IMR-90 (cell line): ENCODE measurements around the gene MCL1. TPM values are rescaled to one million over a fixed set of nuclear protein-coding genes. Genes with fewer than 3 reads are reported as not detected.

Experiments used
- ATAC-seq: fragments of 200-7000 bp; cut with Tn5 transposase; 2 replicates; pipeline ENCODE4 v1.9.1; 2020; ENCODE audit warnings: low read depth, mild to moderate bottlenecking, moderate library complexity
- BruUV-seq: library from RNA; stranded (reverse); fragments of 400-500 nt; replicated peaks from 2 replicates; lab custom pipeline; 2021; lab: Mats Ljungman, UMichigan
- CTCF ChIA-PET: fragments of 300-600 bp; formaldehyde crosslinking; extraction: SDS; loops from one replicate; lab custom pipeline; 2021; ENCODE audit warnings: antibody characterized with exemption; lab: Yijun Ruan, JAX
- POLR2A ChIA-PET: fragments of 300-600 bp; sonication (Branson Sonifier 250); formaldehyde crosslinking; loops from one replicate; lab custom pipeline; 2022; ENCODE audit warnings: antibody characterized with exemption; ENCODE audit not compliant: unreplicated experiment; lab: Charles Lee
- DNase-seq: peaks from one replicate; pipeline ENCODE4 v3.0.0; 2013
- H2AFZ ChIP-seq: replicated peaks from 2 replicates; pipeline ENCODE3; 2013; ENCODE audit warnings: low read length, mild to moderate bottlenecking; ENCODE audit not compliant: poor library complexity
- H2AK5ac ChIP-seq: 2 replicates; pipeline ENCODE4 v1.6.1; 2013; ENCODE audit warnings: low read depth, low read length, inconsistent platforms
- H2AK9ac ChIP-seq: replicated peaks from 2 replicates; pipeline ENCODE3; 2013; ENCODE audit warnings: mild to moderate bottlenecking, low read depth, low read length, moderate library complexity; ENCODE audit not compliant: poor library complexity
- H2BK120ac ChIP-seq: 2 replicates; pipeline ENCODE4 v1.6.1; 2013; ENCODE audit warnings: low read depth, low read length, inconsistent platforms
- H2BK15ac ChIP-seq: 3 replicates; pipeline ENCODE4 v1.6.1; 2013; ENCODE audit warnings: low read depth, low read length, inconsistent platforms
- H2BK20ac ChIP-seq: 2 replicates; pipeline ENCODE4 v1.6.1; 2013; ENCODE audit warnings: low read depth, mild to moderate bottlenecking, inconsistent platforms, low read length, moderate library complexity
- H2BK5ac ChIP-seq: 2 replicates; pipeline ENCODE4 v1.6.1; 2013; ENCODE audit warnings: mild to moderate bottlenecking, low read depth, low read length, inconsistent platforms; ENCODE audit not compliant: poor library complexity, severe bottlenecking
- H3K14ac ChIP-seq: replicated peaks from 2 replicates; pipeline ENCODE4 v1.6.1; 2013; ENCODE audit warnings: low read depth, low read length, inconsistent platforms
- H3K18ac ChIP-seq: 2 replicates; pipeline ENCODE4 v1.6.1; 2013; ENCODE audit warnings: low read depth, low read length, control low read depth
- H3K23ac ChIP-seq: 2 replicates; pipeline ENCODE4 v1.6.1; 2013; ENCODE audit warnings: low read depth, low read length, inconsistent platforms
- H3K27ac ChIP-seq: 2 replicates; pipeline ENCODE4 v1.5.1; 2013; ENCODE audit warnings: mild to moderate bottlenecking, control low read depth, low read length; ENCODE audit not compliant: insufficient read depth
- H3K27me3 ChIP-seq: 2 replicates; pipeline ENCODE4 v1.6.1; 2013; ENCODE audit warnings: low read length; ENCODE audit not compliant: control insufficient read depth, insufficient read depth
- H3K36me3 ChIP-seq: 2 replicates; pipeline ENCODE4 v1.6.1; 2013; ENCODE audit warnings: low read length, mixed read lengths; ENCODE audit not compliant: control insufficient read depth, insufficient read depth
- H3K4ac ChIP-seq: 2 replicates; pipeline ENCODE4 v1.6.1; 2013; ENCODE audit warnings: low read depth, low read length, inconsistent platforms
- H3K4me1 ChIP-seq: 2 replicates; pipeline ENCODE4 v1.6.1; 2013; ENCODE audit warnings: low read length, mixed read lengths; ENCODE audit not compliant: control insufficient read depth, insufficient read depth
- H3K4me2 ChIP-seq: 2 replicates; pipeline ENCODE4 v1.6.1; 2013; ENCODE audit warnings: low read depth, mild to moderate bottlenecking, control low read depth, low read length, moderate library complexity
- H3K4me3 ChIP-seq: 2 replicates; pipeline ENCODE4 v1.5.1; 2013; ENCODE audit warnings: low read depth, mild to moderate bottlenecking, control low read depth, low read length, moderate library complexity; ENCODE audit not compliant: insufficient read depth
- H3K56ac ChIP-seq: 2 replicates; pipeline ENCODE4 v1.6.1; 2013; ENCODE audit warnings: low read length, inconsistent platforms; ENCODE audit not compliant: insufficient read depth; ENCODE audit errors: extremely low read depth
- H3K79me1 ChIP-seq, 2 experiments: 2 replicates each; pipeline ENCODE4 v1.6.1; 2013; ENCODE audit warnings: low read length in 2 of 2, inconsistent platforms in 1 of 2, low read depth in 1 of 2
- H3K9ac ChIP-seq: 2 replicates; pipeline ENCODE4 v1.6.1; 2013; ENCODE audit warnings: low read depth, low read length, control low read depth
- H3K9me1 ChIP-seq: 2 replicates; pipeline ENCODE4 v1.6.1; 2013; ENCODE audit warnings: low read length, inconsistent platforms; ENCODE audit not compliant: insufficient read depth
- H3K9me3 ChIP-seq: 2 replicates; pipeline ENCODE4 v1.6.1; 2013; ENCODE audit warnings: low read length; ENCODE audit not compliant: control insufficient read depth, insufficient read depth
- H4K20me1 ChIP-seq: 2 replicates; pipeline ENCODE4 v1.6.1; 2013; ENCODE audit warnings: low read length, inconsistent platforms; ENCODE audit not compliant: insufficient read depth
- H4K5ac ChIP-seq: 2 replicates; pipeline ENCODE4 v1.6.1; 2013; ENCODE audit warnings: mild to moderate bottlenecking, low read depth, low read length, control low read depth
- H4K8ac ChIP-seq, 2 experiments: 2 replicates each; pipeline ENCODE4 v1.6.1; 2013; ENCODE audit warnings: low read depth in 2 of 2, low read length in 2 of 2, control low read depth in 1 of 2, inconsistent platforms in 1 of 2
- H4K91ac ChIP-seq: 2 replicates; pipeline ENCODE4 v1.6.1; 2013; ENCODE audit warnings: low read depth, low read length, inconsistent platforms; ENCODE audit not compliant: insufficient read depth
- BHLHE40 ChIP-seq: fragments of 150-350 bp; IDR thresholded peaks from 2 replicates; pipeline ENCODE4 v1.6.1; 2016; ENCODE audit warnings: mild to moderate bottlenecking, low read depth, low read length
- CEBPB ChIP-seq: IDR thresholded peaks from 2 replicates; pipeline ENCODE4 v1.6.1; 2012; ENCODE audit warnings: low read depth, low read length, improper control_type of control experiment
- CHD1 ChIP-seq: IDR thresholded peaks from 2 replicates; pipeline ENCODE4 v1.6.1; 2012; ENCODE audit warnings: low read depth, low read length, improper control_type of control experiment
- CTCF ChIP-seq: conservative IDR thresholded peaks from 2 replicates; pipeline ENCODE4 v1.5.1; 2012; ENCODE audit warnings: mild to moderate bottlenecking, low read depth, low read length, improper control_type of control experiment
- ELK1 ChIP-seq: fragments of 150-350 bp; IDR thresholded peaks from 2 replicates; pipeline ENCODE4 v1.6.1; 2016; ENCODE audit warnings: low read depth, mild to moderate bottlenecking, low read length, moderate library complexity, borderline replicate concordance
- FOS ChIP-seq: fragments of 150-350 bp; IDR thresholded peaks from 2 replicates; pipeline ENCODE4 v1.6.1; 2016; ENCODE audit warnings: low read depth, low read length
- MAFK ChIP-seq: IDR thresholded peaks from 2 replicates; pipeline ENCODE4 v1.6.1; 2012; ENCODE audit warnings: low read depth, low read length, improper control_type of control experiment
- MAZ ChIP-seq: IDR thresholded peaks from 2 replicates; pipeline ENCODE4 v1.6.1; 2012; ENCODE audit warnings: low read depth, mild to moderate bottlenecking, low read length, improper control_type of control experiment, moderate library complexity, borderline replicate concordance
- MXI1 ChIP-seq: IDR thresholded peaks from 2 replicates; pipeline ENCODE4 v1.6.1; 2012; ENCODE audit warnings: low read depth, mild to moderate bottlenecking, low read length, moderate library complexity, borderline replicate concordance
- NFE2L2 ChIP-seq: fragments of 150-350 bp; IDR thresholded peaks from 2 replicates; pipeline ENCODE4 v1.6.1; 2016; ENCODE audit warnings: low read depth, mild to moderate bottlenecking, low read length
- POLR2A ChIP-seq: IDR thresholded peaks from 2 replicates; pipeline ENCODE4 v1.6.1; 2012; ENCODE audit warnings: mild to moderate bottlenecking, low read depth, low read length
- RAD21 ChIP-seq: IDR thresholded peaks from 2 replicates; pipeline ENCODE4 v1.6.1; 2012; ENCODE audit warnings: low read length, improper control_type of control experiment
- RCOR1 ChIP-seq: IDR thresholded peaks from 2 replicates; pipeline ENCODE4 v1.6.1; 2012; ENCODE audit warnings: mild to moderate bottlenecking, low read length, improper control_type of control experiment; ENCODE audit not compliant: insufficient replicate concordance
- RFX5 ChIP-seq: IDR thresholded peaks from 2 replicates; pipeline ENCODE4 v1.8.0; 2012; ENCODE audit warnings: low read depth, mild to moderate bottlenecking, low read length, moderate library complexity
- SMC3 ChIP-seq: fragments of 150-350 bp; IDR thresholded peaks from 2 replicates; pipeline ENCODE4 v1.6.1; 2016; ENCODE audit warnings: low read depth, mild to moderate bottlenecking, antibody characterized with exemption, low read length, moderate library complexity
- WGBS, 2 experiments: methylation state at CpG; one replicate each; pipeline versions ENCODE4 v1.1.5 to v1.1.7; 2013; ENCODE audit warnings: missing lambda C conversion rate in 2 of 2; ENCODE audit not compliant: insufficient read length in 1 of 2; ENCODE audit errors: extremely low coverage in 2 of 2; 5-methylcytosine and 5-hydroxymethylcytosine counted together
- dilution Hi-C: fragments of 300-500 bp; cut with HindIII; formaldehyde crosslinking; loops from one replicate; pipeline ENCODE4 v1.14.3; 2018; ENCODE audit warnings: low sequenced_read_pairs; ENCODE audit not compliant: unreplicated experiment
- in situ Hi-C: fragments of 300-500 bp; cut with MboI; formaldehyde crosslinking; loops from 3 replicates; pipeline ENCODE4 v1.14.3; 2019; ENCODE audit warnings: low sequenced_read_pairs, inconsistent platforms, mixed read lengths
- intact Hi-C: fragments of 100-400 bp; cut with micrococcal nuclease; formaldehyde crosslinking; loops from 2 replicates; pipeline ENCODE4 v1.10.0; 2022
- polyA plus RNA-seq, 3 experiments: library from polyadenylated mRNA; depleted of rRNA; stranded (reverse); fragments of >200 nt; gene quantifications; 2 replicates each; pipeline ENCODE4 v1.2.3, GENCODE V29; 2012; ENCODE audit warnings: low replicate concordance in 1 of 3
- total RNA-seq: library from RNA; depleted of rRNA; stranded (reverse); fragments of >200 nt; gene quantifications from 2 replicates; pipeline ENCODE4 v1.2.3, GENCODE V29; 2012
- TF ChIP-seq, protein P1 (sequence below): fragments of 150-350 bp; IDR thresholded peaks from 2 replicates; pipeline ENCODE4 v1.6.1; 2017; ENCODE audit warnings: mild to moderate bottlenecking, antibody characterized with exemption, low read length, low read depth

Gene MCL1
- total and polyA plus RNA-seq, 2 of the 4 experiments (the other 2 are of a cell fraction) = 79.5 to 142 TPM

- no CpG with 5 or more reads among the region's 3 CpGs for whole genome bisulfite sequencing, 2 experiments
- H3K4ac ChIP-seq = no peak overlapping the region
Measured at GRCh38 chr1:150525348-150525747, 54.1 kb downstream of the MCL1 start.

More at GRCh38 chr1:150525348-150525747, 54.1 kb downstream of the MCL1 start:
- H2BK5ac ChIP-seq = no peak overlapping the region
- H3K4me2 ChIP-seq = no peak overlapping the region
- no peaks in the 10 kb centered on the region for H3K9me1 ChIP-seq
- in situ Hi-C loops = no loop called here
- BruUV-seq = no TSS peak
- no peak overlapping the region for H4K8ac ChIP-seq
- H4K5ac ChIP-seq = no peak overlapping the region
- H3K23ac ChIP-seq = no peak overlapping the region
- H3K27me3 ChIP-seq = no peaks in the 10 kb centered on the region
- H3K79me1 ChIP-seq = peaks cover 0 to 2% of the 10 kb centered on the region in 2 experiments; a peak in 1 of 4 replicates
- H3K9me3 ChIP-seq = no peaks in the 10 kb centered on the region
- no peak overlapping the region for H2AFZ ChIP-seq
- intact Hi-C loops = no loop called here
- no peak overlapping the region for H2BK20ac ChIP-seq
- H2AK9ac ChIP-seq = no peak overlapping the region
- H3K18ac ChIP-seq = no peak overlapping the region
- H4K91ac ChIP-seq = no peak overlapping the region
- no peak overlapping the region for H3K9ac ChIP-seq
- POLR2A ChIA-PET = no interaction called here
- H2BK120ac ChIP-seq = no peak overlapping the region
- peaks cover 6% of the 10 kb centered on the region for H3K4me1 ChIP-seq
- CTCF ChIA-PET = no interaction called here
- H3K14ac ChIP-seq = no peak overlapping the region
- ATAC-seq = no peak
- H3K36me3 ChIP-seq = no peaks in the 10 kb centered on the region
- no peak overlapping the region for H2BK15ac ChIP-seq
- no peak for DNase-seq
- no peak overlapping the region for H3K56ac ChIP-seq
- no peak overlapping the region for H3K4me3 ChIP-seq
- no peak overlapping the region for H2AK5ac ChIP-seq
- H4K20me1 ChIP-seq = no peaks in the 10 kb centered on the region
- TF ChIP-seq RAD21 = no peak
- TF ChIP-seq NFE2L2 = no peak
- TF ChIP-seq BHLHE40 = no peak
- TF ChIP-seq MXI1 = no peak
- no peak for TF ChIP-seq CHD1
- no peak for TF ChIP-seq CTCF
- TF ChIP-seq, protein P1, sequence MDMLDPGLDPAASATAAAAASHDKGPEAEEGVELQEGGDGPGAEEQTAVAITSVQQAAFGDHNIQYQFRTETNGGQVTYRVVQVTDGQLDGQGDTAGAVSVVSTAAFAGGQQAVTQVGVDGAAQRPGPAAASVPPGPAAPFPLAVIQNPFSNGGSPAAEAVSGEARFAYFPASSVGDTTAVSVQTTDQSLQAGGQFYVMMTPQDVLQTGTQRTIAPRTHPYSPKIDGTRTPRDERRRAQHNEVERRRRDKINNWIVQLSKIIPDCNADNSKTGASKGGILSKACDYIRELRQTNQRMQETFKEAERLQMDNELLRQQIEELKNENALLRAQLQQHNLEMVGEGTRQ = no peak
- TF ChIP-seq RFX5 = no peak
- no peak for TF ChIP-seq MAFK
- TF ChIP-seq POLR2A = no peak
- no peak for TF ChIP-seq SMC3
- TF ChIP-seq MAZ = no peak
- TF ChIP-seq ELK1 = no peak
- no peak for TF ChIP-seq RCOR1
- no peak for TF ChIP-seq CEBPB
- TF ChIP-seq FOS = no peak
- no peak overlapping the region for H3K27ac ChIP-seq
- dilution Hi-C loops = no loop called here
